Astrocyte (in vitro differentiated cells and primary cell): Measurements from ENCODE around the gene CPNE5. TPM values are rescaled to one million over a fixed set of nuclear protein-coding genes. Genes with fewer than 3 reads are reported as not detected.

Experiments
- DNase-seq: peaks from one replicate; pipeline ENCODE4 v3.0.0-alpha.2; 2010; ENCODE audit warnings: low read depth
- FAIRE-seq: peaks from 2 replicates; lab custom pipeline; 2011; peaks lifted over from hg19 to GRCh38; lab: Jason Lieb, UNC
- H2AFZ ChIP-seq: 2 replicates; pipeline ENCODE4 v1.6.0; 2012; ENCODE audit warnings: low read depth, low read length, inconsistent platforms
- H3K27ac ChIP-seq: 2 replicates; pipeline ENCODE4 v1.5.1; 2011; ENCODE audit warnings: low read depth, low read length, inconsistent platforms
- H3K27me3 ChIP-seq: 2 replicates; pipeline ENCODE4 v1.6.0; 2011; ENCODE audit warnings: low read length, inconsistent platforms; ENCODE audit not compliant: insufficient read depth
- H3K36me3 ChIP-seq: 2 replicates; pipeline ENCODE4 v1.5.1; 2011; ENCODE audit warnings: low read length, inconsistent platforms; ENCODE audit not compliant: insufficient read depth
- H3K4me1 ChIP-seq: 2 replicates; pipeline ENCODE4 v1.5.1; 2011; ENCODE audit warnings: low read length, inconsistent platforms; ENCODE audit not compliant: insufficient read depth
- H3K4me2 ChIP-seq: 2 replicates; pipeline ENCODE4 v1.6.0; 2012; ENCODE audit warnings: low read length, inconsistent platforms
- H3K4me3 ChIP-seq: 2 replicates; pipeline ENCODE4 v1.5.1; 2011; ENCODE audit warnings: low read depth, mild to moderate bottlenecking, low read length, inconsistent platforms; ENCODE audit not compliant: insufficient read depth
- H3K79me2 ChIP-seq: 2 replicates; pipeline ENCODE4 v1.6.0; 2012; ENCODE audit warnings: mild to moderate bottlenecking, low read length, inconsistent platforms; ENCODE audit not compliant: insufficient read depth
- H3K9ac ChIP-seq: 2 replicates; pipeline ENCODE4 v1.6.0; 2012; ENCODE audit warnings: mild to moderate bottlenecking, low read length, inconsistent platforms
- H3K9me3 ChIP-seq: 2 replicates; pipeline ENCODE4 v1.5.1; 2012; ENCODE audit warnings: low read depth, mild to moderate bottlenecking, low read length, inconsistent platforms; ENCODE audit not compliant: insufficient read depth
- H4K20me1 ChIP-seq: 2 replicates; pipeline ENCODE4 v1.6.0; 2012; ENCODE audit warnings: low read length, inconsistent platforms; ENCODE audit not compliant: insufficient read depth
- H3K27ac Mint-ChIP-seq: one replicate; pipeline ENCODE4 v1.8.0; 2021; ENCODE audit warnings: mild to moderate bottlenecking, mixed read lengths; ENCODE audit not compliant: unreplicated experiment
- H3K27me3 Mint-ChIP-seq: one replicate; pipeline ENCODE4 v1.8.0; 2021; ENCODE audit warnings: low read depth, mixed read lengths; ENCODE audit not compliant: unreplicated experiment
- H3K36me3 Mint-ChIP-seq: one replicate; pipeline ENCODE4 v1.8.0; 2021; ENCODE audit warnings: low read depth, mixed read lengths; ENCODE audit not compliant: unreplicated experiment
- H3K4me1 Mint-ChIP-seq: one replicate; pipeline ENCODE4 v1.8.0; 2021; ENCODE audit warnings: low read depth, mixed read lengths; ENCODE audit not compliant: unreplicated experiment
- H3K4me3 Mint-ChIP-seq: one replicate; pipeline ENCODE4 v1.8.0; 2021; ENCODE audit warnings: mild to moderate bottlenecking, moderate library complexity, mixed read lengths; ENCODE audit not compliant: unreplicated experiment
- H3K9me3 Mint-ChIP-seq: one replicate; pipeline ENCODE4 v1.8.0; 2021; ENCODE audit warnings: mild to moderate bottlenecking, mixed read lengths; ENCODE audit not compliant: unreplicated experiment
- CTCF ChIP-seq: IDR thresholded peaks from 2 replicates; pipeline ENCODE4 v1.5.1; 2011; ENCODE audit warnings: low read depth, mild to moderate bottlenecking, inconsistent platforms, low read length, moderate library complexity; ENCODE audit not compliant: insufficient read depth
- EZH2 ChIP-seq: IDR thresholded peaks from 2 replicates; pipeline ENCODE4 v1.6.1; 2012; ENCODE audit warnings: mild to moderate bottlenecking, low read length, inconsistent platforms; ENCODE audit not compliant: insufficient read depth
- total RNA-seq: library from RNA; stranded (reverse); gene quantifications from 2 replicates; pipeline ENCODE4 v1.2.1, GENCODE V29; 2021

CPNE5 gene
- total RNA-seq, 1 donor from 2014 or later = 0.11 TPM

GRCh38 chr6:36863670-36864540, 24.7 kb upstream of the CPNE5 start:
- FAIRE-seq (no peak), DNase-seq (no peak)
- H3K4me1 Mint-ChIP-seq = peaks cover 4% of the 10 kb centered on the region
- H3K27me3 ChIP-seq = no peaks in the 10 kb centered on the region
- no peak overlapping the region for H3K4me3 ChIP-seq
- no peaks in the 10 kb centered on the region for H3K27me3 Mint-ChIP-seq
- no peak overlapping the region for H3K27ac ChIP-seq
- no peak overlapping the region for H2AFZ ChIP-seq
- H3K27ac Mint-ChIP-seq = no peak overlapping the region
- peaks cover 28% of the 10 kb centered on the region for H3K36me3 Mint-ChIP-seq
- H3K4me1 ChIP-seq = peaks cover 2% of the 10 kb centered on the region
- no peaks in the 10 kb centered on the region for H3K9me3 ChIP-seq
- H3K79me2 ChIP-seq = peaks cover 84% of the 10 kb centered on the region
- H3K36me3 ChIP-seq = peaks cover 8% of the 10 kb centered on the region
- no peak overlapping the region for H3K9ac ChIP-seq
- H3K4me2 ChIP-seq = no peak overlapping the region
- no peaks in the 10 kb centered on the region for H3K9me3 Mint-ChIP-seq
- H3K4me3 Mint-ChIP-seq = no peak overlapping the region
- TF ChIP-seq CTCF (no peak), EZH2 (no peak)
- H4K20me1 ChIP-seq = peaks cover 41% of the 10 kb centered on the region

DNA sequence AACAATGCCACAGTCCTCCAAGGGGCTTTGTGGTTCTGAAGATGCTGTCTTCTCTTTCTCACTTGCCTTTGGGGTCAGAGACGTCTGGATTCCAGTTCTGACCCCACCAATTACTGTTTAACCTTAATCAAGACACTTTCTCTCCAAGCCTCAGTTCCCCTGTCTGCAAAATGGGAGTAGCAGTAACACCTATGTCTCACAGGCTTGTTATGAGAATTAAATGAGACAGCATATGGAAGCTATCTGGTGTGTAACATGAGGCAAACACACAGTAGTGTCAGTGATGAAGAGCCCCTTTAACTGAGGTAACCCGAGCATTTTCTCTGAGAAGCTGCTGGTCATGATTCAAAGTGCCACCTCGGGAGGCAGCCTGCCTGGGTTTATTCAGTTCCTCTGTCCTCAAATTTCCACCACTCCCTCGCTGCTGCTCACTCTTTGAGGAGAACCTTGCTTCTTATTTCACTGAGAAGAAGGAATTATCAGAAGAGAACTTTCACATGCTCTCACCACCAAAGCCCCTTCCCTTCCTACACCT, 23.7 kb upstream of the CPNE5 start:
- no peaks in the 10 kb centered on the region for H3K27me3 Mint-ChIP-seq
- no peaks in the 10 kb centered on the region for H3K9me3 Mint-ChIP-seq
- peaks cover 78% of the 10 kb centered on the region for H3K79me2 ChIP-seq
- H3K36me3 ChIP-seq = peaks cover 8% of the 10 kb centered on the region
- peaks cover 10% of the 10 kb centered on the region for H3K4me1 Mint-ChIP-seq
- no peak overlapping the region for H3K27ac Mint-ChIP-seq
- no peak overlapping the region for H3K4me3 Mint-ChIP-seq
- H3K36me3 Mint-ChIP-seq = peaks cover 26% of the 10 kb centered on the region
- H3K9me3 ChIP-seq = no peaks in the 10 kb centered on the region
- H3K27ac ChIP-seq = no peak overlapping the region
- no peak overlapping the region for H3K9ac ChIP-seq
- H2AFZ ChIP-seq = no peak overlapping the region
- no peaks in the 10 kb centered on the region for H3K27me3 ChIP-seq
- no peak overlapping the region for H3K4me2 ChIP-seq
- no peak overlapping the region for H3K4me3 ChIP-seq
- TF ChIP-seq EZH2 (no peak), CTCF (no peak)
- peaks cover 48% of the 10 kb centered on the region for H4K20me1 ChIP-seq
- no peak for FAIRE-seq
- no peak for DNase-seq
- H3K4me1 ChIP-seq = peaks cover 9% of the 10 kb centered on the region
